ENCODE data around the gene RNU6-1. TPM values are rescaled to one million over a fixed set of nuclear protein-coding genes. Genes with fewer than 3 reads are reported as not detected.

RNU6-1 gene
- total and polyA plus RNA-seq, 5 experiments from 2014 or later: not detected

DNA sequence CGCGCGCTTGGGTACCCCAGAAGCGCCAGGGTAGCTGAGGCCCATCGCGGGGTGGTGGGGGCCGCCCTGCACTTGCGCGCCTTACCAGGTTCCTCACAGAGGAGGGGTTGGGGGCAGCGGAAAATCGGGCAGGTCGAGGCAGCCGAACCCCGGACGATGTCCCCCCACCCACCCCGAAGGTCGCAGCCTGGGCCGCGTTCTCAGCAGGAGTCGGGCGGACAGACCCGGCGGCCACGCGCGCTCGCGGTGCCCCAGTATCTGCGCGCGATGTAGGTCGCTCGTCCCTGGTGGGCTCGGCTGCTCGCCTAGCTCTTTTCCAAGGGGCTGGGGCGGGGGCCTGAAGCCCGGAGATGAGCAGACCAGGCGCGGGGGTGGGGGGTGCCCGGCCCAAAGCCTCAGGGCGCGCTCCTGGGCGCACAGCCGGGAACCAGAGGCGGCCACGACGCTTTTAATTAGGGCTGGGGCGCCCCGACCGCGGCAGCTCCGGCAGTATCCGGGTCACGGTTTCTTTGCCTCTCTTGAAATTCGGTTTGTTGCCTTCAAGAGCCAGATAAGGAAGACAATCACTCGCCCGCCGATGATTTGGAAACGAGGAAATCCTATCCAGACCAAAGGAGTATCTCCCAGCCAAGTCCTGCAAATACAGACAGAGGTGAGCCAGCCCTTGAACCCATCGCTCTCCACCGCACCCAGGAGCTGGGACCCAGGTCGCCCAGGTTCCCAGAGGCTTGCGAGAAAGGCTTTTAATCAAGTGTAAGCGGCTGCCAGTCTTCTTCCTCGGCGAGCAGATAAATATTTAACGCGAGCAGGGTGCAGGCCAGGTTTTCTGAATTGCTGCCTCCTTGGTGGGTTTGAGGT lies 10.0 kb downstream of the RNU6-1 start:
- Mint-ChIP-seq H3K27ac (no peak overlapping the region), H3K4me1 (peaks cover 18 to 58% (median 56%) of the 10 kb centered on the region in 4 donors), H3K9me3 (peaks cover 0 to 4% (median 0%) of the 10 kb centered on the region in 9 donors), H3K36me3 (no peaks in the 10 kb centered on the region), H3K27me3 (peaks cover 32 to 80% (median 57%) of the 10 kb centered on the region in 5 donors), H3K4me3 (peak overlapping the region in 7 of 10 donors; percentile 43 to 76 (median 57))
- ATAC-seq: no peak
- DNase-seq: no peak
- POLR2A ChIA-PET: interaction anchor here (1.4 kb wide), 1 partner anchor 47 kb away, joined by 4 read pairs; no protein-coding TSS in a partner anchor

DNA sequence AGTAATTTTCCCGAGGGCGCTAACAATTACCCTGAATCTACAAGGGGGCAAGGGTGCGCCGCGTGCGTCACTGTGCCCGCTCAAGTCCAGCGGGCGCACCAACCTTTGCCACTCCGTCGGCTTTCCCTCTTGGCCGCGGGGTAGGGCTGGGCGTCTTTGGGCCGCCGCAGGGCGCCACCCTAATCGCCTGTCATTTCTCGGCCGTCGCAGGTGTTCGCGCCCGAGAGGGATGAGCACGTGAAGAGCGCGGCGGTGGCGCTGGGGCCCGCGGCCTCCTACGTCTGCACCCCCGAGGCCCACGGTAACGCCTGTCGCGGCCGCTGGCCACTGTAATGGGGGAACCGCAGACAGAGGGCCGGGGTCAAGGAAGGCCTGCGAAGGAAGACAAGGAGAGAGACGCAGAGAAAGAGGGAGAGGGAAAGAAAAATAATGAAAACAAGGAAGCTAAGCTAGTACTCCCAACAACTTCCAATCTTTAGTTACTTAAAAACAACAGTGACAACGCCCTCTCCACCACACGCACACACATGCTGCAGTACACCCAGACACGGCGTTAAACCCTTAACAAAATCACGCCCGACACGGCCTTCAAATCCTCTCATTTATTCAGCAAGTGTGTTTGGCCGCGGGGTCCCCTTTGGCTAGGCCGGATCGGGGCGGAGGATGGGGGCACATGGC lies 10.7 kb downstream of the RNU6-1 start:
- DNase-seq (no peak), ATAC-seq (no peak)
- Mint-ChIP-seq H3K27ac (peak overlapping the region in 2 of 10 donors; percentile 15 to 53), H3K9me3 (peaks cover 0 to 4% (median 0%) of the 10 kb centered on the region in 9 donors), H3K27me3 (peaks cover 33 to 80% (median 61%) of the 10 kb centered on the region in 5 donors), H3K4me3 (peak overlapping the region; percentile 10 to 86 (median 60)), H3K36me3 (peaks cover 0 to under 1% (median 0%) of the 10 kb centered on the region in 3 donors), H3K4me1 (peaks cover 17 to 58% (median 56%) of the 10 kb centered on the region in 4 donors)
- POLR2A ChIA-PET: interaction anchor here (1.4 kb wide), 1 partner anchor 47 kb away, joined by 4 read pairs; no protein-coding TSS in a partner anchor

DNA sequence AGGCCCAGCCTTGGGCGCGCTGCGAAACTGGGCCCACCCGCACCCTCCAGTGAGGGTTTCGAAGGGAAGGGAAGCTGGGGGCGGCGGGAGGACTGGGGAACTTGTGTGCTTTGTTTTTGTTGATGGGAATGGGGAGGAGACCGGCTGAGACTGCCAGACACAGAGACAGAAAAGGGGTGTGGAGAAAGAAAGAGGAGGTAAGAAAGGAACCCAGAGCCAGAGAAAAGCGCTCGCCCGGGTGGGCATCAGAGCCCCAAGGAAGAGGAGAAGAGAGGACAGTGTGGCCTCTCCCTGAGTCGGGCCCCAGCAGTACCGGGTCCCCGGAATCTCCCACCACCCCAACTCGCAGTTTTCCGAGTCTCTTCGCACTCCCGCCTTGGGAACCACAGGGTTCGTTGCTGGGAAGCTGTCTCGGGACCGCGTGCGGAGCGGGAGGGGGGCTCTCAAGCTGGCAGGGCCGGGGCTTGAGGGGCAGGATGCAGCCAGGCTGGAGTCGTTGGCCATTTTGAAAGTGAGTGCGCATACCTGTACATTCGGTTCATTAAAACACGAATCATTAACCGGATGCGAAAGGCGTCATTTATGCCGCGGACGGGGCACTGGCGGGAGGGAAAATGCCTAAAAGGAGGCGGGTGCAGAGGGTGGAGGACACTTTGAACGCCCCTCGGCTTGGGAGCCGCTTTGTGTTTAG lies 11.4 kb downstream of the RNU6-1 start:
- Mint-ChIP-seq H3K4me1 (peaks cover 21 to 58% (median 56%) of the 10 kb centered on the region in 4 donors), H3K27me3 (peaks cover 34 to 80% (median 62%) of the 10 kb centered on the region in 5 donors), H3K9me3 (peaks cover 0 to 2% (median 0%) of the 10 kb centered on the region in 9 donors), H3K36me3 (peaks cover 0 to 6% (median 2%) of the 10 kb centered on the region in 3 donors), H3K27ac (peak overlapping the region in 1 of 10 donors; percentile 74), H3K4me3 (peak overlapping the region; percentile 16 to 86 (median 60))
- POLR2A ChIA-PET: no interaction called here
- DNase-seq (peak in 1 of 10 donors; percentile 9), ATAC-seq (no peak)

DNA sequence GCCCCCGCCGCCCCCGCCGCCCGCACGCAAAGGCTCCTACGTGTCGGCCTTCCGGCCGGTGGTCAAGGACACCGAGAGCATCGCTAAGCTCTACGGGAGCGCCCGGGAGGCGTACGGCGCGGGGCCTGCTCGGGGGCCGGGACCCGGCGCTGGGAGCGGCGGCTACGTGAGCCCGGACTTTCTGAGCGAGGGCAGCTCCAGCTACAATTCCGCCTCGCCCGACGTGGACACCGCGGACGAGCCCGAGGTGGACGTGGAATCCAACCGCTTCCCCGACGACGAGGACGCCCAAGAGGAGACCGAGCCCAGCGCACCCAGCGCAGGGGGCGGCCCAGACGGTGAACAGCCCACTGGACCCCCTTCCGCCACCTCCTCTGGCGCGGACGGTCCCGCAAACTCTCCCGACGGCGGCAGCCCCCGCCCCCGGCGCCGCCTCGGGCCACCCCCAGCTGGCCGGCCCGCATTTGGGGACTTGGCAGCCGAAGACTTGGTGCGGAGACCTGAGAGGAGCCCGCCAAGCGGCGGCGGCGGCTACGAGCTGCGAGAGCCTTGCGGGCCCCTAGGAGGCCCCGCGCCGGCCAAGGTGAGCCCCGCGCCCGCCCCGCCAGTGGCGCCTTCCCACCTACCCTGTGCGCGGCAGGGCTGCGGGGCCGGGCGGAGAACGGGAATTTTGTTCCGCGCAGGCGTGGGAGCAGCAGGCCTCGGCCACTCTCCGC lies 12.1 kb downstream of the RNU6-1 start:
- Mint-ChIP-seq H3K36me3 (peaks cover 0 to 6% (median 2%) of the 10 kb centered on the region in 3 donors), H3K4me3 (peak overlapping the region in 4 of 10 donors; percentile 44 to 78 (median 54)), H3K27me3 (peaks cover 29 to 78% (median 55%) of the 10 kb centered on the region in 5 donors), H3K4me1 (peaks cover 19 to 54% (median 51%) of the 10 kb centered on the region in 4 donors), H3K27ac (peak overlapping the region in 1 of 10 donors; percentile 74), H3K9me3 (peaks cover 0 to 2% (median 0%) of the 10 kb centered on the region in 9 donors)
- DNase-seq: peak in 1 of 10 donors; percentile 27
- no peak for ATAC-seq
- POLR2A ChIA-PET: no interaction called here

DNA sequence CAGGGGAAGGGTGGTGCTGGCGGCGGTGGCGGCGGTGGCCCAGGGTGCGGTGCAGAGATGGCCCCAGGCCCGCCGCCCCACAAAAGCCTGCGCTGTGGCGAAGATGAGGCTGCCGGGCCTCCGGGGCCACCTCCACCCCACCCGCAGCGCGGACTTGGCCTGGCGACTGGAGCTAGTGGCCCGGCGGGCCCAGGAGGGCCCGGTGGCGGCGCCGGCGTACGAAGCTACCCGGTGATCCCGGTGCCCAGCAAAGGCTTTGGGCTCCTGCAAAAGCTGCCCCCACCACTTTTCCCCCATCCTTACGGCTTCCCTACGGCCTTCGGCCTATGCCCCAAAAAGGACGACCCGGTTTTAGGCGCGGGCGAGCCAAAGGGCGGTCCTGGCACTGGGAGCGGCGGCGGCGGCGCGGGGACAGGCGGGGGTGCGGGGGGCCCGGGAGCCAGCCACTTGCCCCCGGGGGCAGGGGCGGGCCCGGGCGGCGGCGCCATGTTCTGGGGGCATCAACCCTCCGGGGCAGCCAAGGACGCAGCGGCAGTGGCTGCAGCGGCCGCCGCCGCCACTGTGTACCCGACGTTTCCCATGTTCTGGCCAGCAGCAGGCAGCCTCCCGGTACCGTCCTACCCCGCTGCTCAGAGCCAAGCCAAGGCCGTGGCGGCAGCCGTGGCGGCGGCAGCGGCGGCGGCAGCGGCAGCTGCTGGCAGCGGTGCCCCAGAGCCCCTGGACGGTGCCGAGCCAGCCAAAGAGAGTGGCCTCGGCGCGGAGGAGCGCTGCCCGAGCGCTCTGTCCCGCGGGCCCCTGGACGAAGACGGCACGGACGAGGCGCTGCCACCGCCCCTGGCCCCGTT lies 12.9 kb downstream of the RNU6-1 start:
- ATAC-seq: no peak
- Mint-ChIP-seq H3K4me1 (peaks cover 23 to 62% (median 57%) of the 10 kb centered on the region in 4 donors), H3K9me3 (peaks cover 0 to 5% (median 0%) of the 10 kb centered on the region in 9 donors), H3K4me3 (peak overlapping the region in 1 of 10 donors; percentile 86), H3K36me3 (peaks cover 0 to 6% (median 2%) of the 10 kb centered on the region in 3 donors), H3K27ac (no peak overlapping the region), H3K27me3 (peaks cover 34 to 78% (median 57%) of the 10 kb centered on the region in 5 donors)
- POLR2A ChIA-PET: interaction anchor here (0.7 kb wide), 1 partner anchor 8 kb away, joined by 3 read pairs; no protein-coding TSS in a partner anchor
- DNase-seq: peak in 1 of 10 donors; percentile 40

DNA sequence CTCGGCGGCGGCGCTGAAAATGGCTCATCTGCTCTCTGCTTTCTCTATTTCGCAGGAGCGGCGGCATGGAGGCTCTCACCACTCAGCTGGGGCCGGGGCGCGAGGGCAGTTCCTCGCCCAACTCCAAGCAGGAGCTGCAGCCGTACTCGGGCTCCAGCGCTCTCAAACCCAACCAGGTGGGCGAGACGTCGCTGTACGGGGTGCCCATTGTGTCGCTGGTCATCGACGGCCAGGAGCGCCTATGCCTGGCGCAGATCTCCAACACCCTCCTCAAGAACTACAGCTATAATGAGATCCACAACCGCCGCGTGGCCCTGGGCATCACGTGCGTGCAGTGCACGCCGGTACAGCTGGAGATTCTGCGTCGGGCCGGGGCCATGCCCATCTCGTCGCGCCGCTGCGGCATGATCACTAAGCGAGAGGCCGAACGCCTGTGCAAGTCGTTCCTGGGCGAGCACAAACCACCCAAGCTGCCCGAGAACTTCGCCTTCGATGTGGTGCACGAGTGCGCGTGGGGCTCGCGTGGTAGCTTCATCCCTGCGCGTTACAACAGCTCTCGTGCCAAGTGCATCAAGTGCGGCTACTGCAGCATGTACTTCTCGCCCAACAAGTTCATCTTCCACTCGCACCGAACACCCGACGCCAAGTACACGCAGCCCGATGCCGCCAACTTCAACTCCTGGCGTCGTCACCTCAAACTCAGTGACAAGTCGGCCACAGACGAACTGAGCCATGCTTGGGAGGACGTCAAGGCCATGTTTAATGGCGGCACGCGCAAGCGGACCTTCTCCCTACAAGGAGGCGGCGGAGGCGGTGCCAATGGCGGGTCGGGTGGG lies 13.7 kb downstream of the RNU6-1 start:
- H3K9me3 Mint-ChIP-seq: peaks cover 0 to 5% (median 0%) of the 10 kb centered on the region in 9 donors
- DNase-seq: peak in 1 of 10 donors; percentile 49
- POLR2A ChIA-PET: interaction anchor here (0.7 kb wide), 1 partner anchor 9 kb away, joined by 3 read pairs; no protein-coding TSS in a partner anchor
- H3K36me3 Mint-ChIP-seq: peaks cover 0 to 6% (median 5%) of the 10 kb centered on the region in 3 donors
- H3K4me3 Mint-ChIP-seq: peak overlapping the region; percentile 39 to 86 (median 69)
- H3K27ac Mint-ChIP-seq: peak overlapping the region in 1 of 10 donors; percentile 23
- ATAC-seq: no peak
- H3K4me1 Mint-ChIP-seq: peaks cover 29 to 70% (median 62%) of the 10 kb centered on the region in 4 donors
- H3K27me3 Mint-ChIP-seq: peaks cover 39 to 78% (median 62%) of the 10 kb centered on the region in 5 donors

DNA sequence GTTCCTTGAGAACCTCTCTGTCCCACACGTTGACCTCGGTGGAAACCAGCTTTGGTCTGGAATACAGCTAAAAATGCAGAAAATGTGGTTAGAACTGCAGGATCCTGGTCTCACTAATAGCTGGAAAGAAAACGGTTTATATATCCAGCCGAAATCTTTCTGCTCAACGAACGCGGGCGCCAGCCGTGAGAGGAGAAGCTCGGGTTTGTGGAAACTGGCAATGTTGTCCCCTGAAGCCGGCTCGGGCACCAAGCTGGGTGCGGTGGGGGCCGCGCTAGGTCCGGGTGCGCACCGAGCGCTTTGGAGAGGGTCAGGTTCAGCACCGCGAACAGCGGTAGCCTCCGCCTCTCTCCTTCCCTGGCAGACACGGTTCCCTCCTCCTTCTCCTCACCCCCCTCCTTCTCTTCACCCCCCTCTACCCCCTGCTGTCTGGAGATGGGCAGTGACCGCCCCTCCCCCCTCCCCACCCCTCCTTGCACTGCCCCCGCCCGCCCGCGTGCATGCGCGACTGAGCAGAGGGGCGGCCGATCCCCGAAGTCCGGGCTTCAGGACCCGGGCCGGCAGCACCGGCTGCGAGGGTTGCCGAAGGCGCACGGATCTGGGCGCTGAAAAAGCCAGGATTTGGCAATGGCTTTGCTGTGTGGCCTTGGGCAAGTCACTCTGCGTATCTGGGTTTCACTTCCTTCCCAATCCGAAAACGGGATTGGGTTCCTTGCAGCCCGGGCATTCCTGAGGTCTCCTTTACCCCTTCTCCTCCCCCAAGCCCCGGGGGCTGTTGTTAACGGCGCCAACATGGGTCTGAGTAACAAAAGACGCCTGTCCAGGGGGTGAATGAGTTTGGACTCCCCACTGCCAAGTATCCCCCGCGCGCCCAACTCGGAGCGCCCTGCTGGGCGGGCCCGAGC lies 14.6 kb downstream of the RNU6-1 start, which contains the start of gene SKOR1:
SKOR1 (plus strand) TSS at position 534 of the 905 bp plus-strand sequence; CDS start at position 628, 94 bp downstream.
- H3K27me3 Mint-ChIP-seq: peaks cover 35 to 78% (median 62%) of the 10 kb centered on the region in 5 donors
- ATAC-seq (peak in 1 of 2 donors; percentile 31), DNase-seq (peak in 1 of 10 donors; percentile 54)
- POLR2A ChIA-PET: interaction anchor here (0.8 kb wide), 1 partner anchor 8 kb away, joined by 3 read pairs; no protein-coding TSS in a partner anchor
- peak within 1 kb of the TSS; percentile 39 to 90 (median 70) for H3K4me3 Mint-ChIP-seq
- peak within 1 kb of the TSS in 1 of 10 donors; percentile 23 for H3K27ac Mint-ChIP-seq
- peaks cover 0 to 5% (median 0%) of the 10 kb centered on the region in 9 donors for H3K9me3 Mint-ChIP-seq
- H3K36me3 Mint-ChIP-seq: peaks cover 0 to 6% (median 5%) of the 10 kb centered on the region in 3 donors
- peaks cover 30 to 74% (median 61%) of the 10 kb centered on the region in 4 donors for H3K4me1 Mint-ChIP-seq

DNA sequence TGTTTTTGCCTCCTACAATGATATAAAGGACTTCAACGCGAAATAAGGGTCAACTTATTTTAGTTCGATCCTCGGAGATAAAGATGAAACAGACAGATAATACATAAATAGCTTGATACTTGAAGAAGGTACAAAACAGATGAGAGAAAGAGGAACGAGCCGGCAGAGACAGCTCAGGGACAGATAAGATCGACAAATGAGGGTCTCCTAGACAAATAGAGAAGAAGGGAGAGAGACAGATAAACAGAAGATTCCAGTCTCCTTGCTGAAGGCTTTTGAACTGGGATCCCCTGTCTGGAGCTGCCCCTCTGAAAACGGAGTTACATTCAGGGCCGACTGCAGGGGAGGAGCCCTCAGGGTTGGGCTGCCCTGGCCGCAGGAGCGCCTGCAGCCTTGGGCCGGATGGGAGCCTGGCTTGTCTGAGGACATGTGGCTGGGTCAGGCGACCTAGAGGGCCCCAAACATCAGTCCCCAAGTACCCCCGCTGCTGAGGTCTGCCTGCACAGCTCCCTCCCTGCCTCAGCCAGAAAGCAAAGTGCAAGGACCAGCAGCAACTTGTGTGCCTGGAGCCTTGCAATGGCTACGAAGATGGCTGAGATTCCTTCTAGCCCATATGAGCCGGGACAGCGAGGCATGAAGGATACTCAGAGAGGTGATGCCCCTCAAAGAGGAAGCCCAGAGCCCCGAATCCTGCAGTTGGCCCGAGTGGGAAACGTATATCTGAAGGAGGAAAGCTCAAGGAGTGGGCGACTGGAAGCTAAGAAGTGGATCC lies 15.5 kb downstream of the RNU6-1 start:
- Mint-ChIP-seq H3K27ac (peak overlapping the region in 1 of 10 donors; percentile 8), H3K9me3 (peaks cover 0 to 5% (median 0%) of the 10 kb centered on the region in 9 donors), H3K27me3 (peaks cover 37 to 80% (median 70%) of the 10 kb centered on the region in 5 donors), H3K36me3 (peaks cover 0 to 6% (median 5%) of the 10 kb centered on the region in 3 donors), H3K4me3 (peak overlapping the region; percentile 75 to 90 (median 86)), H3K4me1 (peaks cover 31 to 73% (median 59%) of the 10 kb centered on the region in 4 donors)
- DNase-seq: peak in 1 of 10 donors; percentile 57
- ATAC-seq: no peak
- POLR2A ChIA-PET: interaction anchor here (0.8 kb wide), 1 partner anchor 9 kb away, joined by 3 read pairs; no protein-coding TSS in a partner anchor

Data from naive thymus-derived CD8-positive, alpha-beta T cell (primary cell).